Nephron (organoid): Measurements from ENCODE around the gene RAB42.
"Not testable (repeated sequence)": the region's sequence is repeated elsewhere in the genome, so short reads cannot be mapped to it uniquely, and the experiment has no call there.

ENCODE experiments used
- H3K27ac Mint-ChIP-seq, 3 experiments: 2 replicates each; pipeline ENCODE4 v1.8.0; 2020; ENCODE audit warnings: mixed read lengths in 3 of 3, mild to moderate bottlenecking in 2 of 3, moderate library complexity in 1 of 3
- H3K27me3 Mint-ChIP-seq: 2 replicates; pipeline ENCODE4 v1.8.0; 2021; ENCODE audit warnings: low read depth, mild to moderate bottlenecking, moderate library complexity, mixed read lengths
- H3K36me3 Mint-ChIP-seq: 2 replicates; pipeline ENCODE4 v1.8.0; 2020; ENCODE audit warnings: low read depth, mixed read lengths
- H3K4me1 Mint-ChIP-seq: 2 replicates; pipeline ENCODE4 v1.8.0; 2020; ENCODE audit warnings: mixed read lengths
- H3K4me3 Mint-ChIP-seq, 3 experiments: 2 replicates each; pipeline ENCODE4 v1.8.0; 2020; ENCODE audit warnings: mild to moderate bottlenecking in 3 of 3, mixed read lengths in 3 of 3, moderate library complexity in 2 of 3
- H3K9me3 Mint-ChIP-seq: 2 replicates; pipeline ENCODE4 v1.8.0; 2020; ENCODE audit warnings: mixed read lengths
- CTCF ChIP-seq, 3 experiments: fragments of 200-600 bp; sonication (generic); IDR thresholded peaks; one replicate each; pipeline ENCODE4 v1.5.0; 2021; ENCODE audit warnings: antibody characterized with exemption in 3 of 3; ENCODE audit not compliant: unreplicated experiment in 3 of 3

Gene RAB42

GRCh38 chr1:28560886-28561285, 31.2 kb upstream of the RAB42 start:
- Mint-ChIP-seq H3K4me1 (no peaks in the 10 kb centered on the region), H3K36me3 (peaks cover 57% of the 10 kb centered on the region), H3K27ac (no peak overlapping the region), H3K9me3 (no peaks in the 10 kb centered on the region), H3K4me3 (no peak overlapping the region), H3K27me3 (no peaks in the 10 kb centered on the region)
- TF ChIP-seq CTCF (IDR thresholded peaks at IDR 0.05; ENCODE audit: unreplicated experiment in 3 of 3), result no peak

GRCh38 chr1:28564310-28564709, 27.8 kb upstream of the RAB42 start:
- no peaks in the 10 kb centered on the region for H3K9me3 Mint-ChIP-seq
- no peak for TF ChIP-seq CTCF (IDR thresholded peaks at IDR 0.05; ENCODE audit: unreplicated experiment in 3 of 3)

DNA sequence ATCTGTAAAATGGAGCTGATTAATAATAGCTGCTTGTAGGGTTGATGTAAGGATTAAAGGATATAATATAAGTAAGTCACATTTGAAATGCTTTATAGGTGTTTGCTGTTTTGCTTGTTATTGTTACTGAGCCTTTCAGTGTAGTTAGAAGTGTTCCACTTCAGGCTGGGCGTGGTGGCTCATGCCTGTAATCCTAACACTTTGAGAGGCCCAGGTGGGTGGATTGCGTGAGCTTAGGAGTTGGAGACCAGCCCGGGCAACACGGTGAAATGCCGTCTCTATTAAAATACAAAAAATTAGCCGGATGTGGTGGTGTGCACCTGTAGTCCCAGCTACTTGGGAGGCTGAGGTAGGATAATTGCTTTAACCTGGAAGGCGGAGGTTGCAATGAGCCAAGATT, 27.0 kb upstream of the RAB42 start:
- no peak for TF ChIP-seq CTCF (IDR thresholded peaks at IDR 0.05; ENCODE audit: unreplicated experiment in 3 of 3)
- Mint-ChIP-seq H3K9me3 (no peaks in the 10 kb centered on the region), H3K27me3 (no peaks in the 10 kb centered on the region), H3K4me1 (no peaks in the 10 kb centered on the region), H3K36me3 (peaks cover 57% of the 10 kb centered on the region), H3K27ac (no peak overlapping the region), H3K4me3 (no peak overlapping the region)

More at GRCh38 chr1:28564310-28564709, 27.8 kb upstream of the RAB42 start:
- Mint-ChIP-seq H3K4me3 (no peak overlapping the region), H3K27ac (no peak overlapping the region), H3K27me3 (no peaks in the 10 kb centered on the region), H3K36me3 (peaks cover 62% of the 10 kb centered on the region), H3K4me1 (no peaks in the 10 kb centered on the region)

GRCh38 chr1:28565726-28566125, 26.3 kb upstream of the RAB42 start:
- Mint-ChIP-seq H3K9me3 (no peaks in the 10 kb centered on the region), H3K27ac (no peak overlapping the region), H3K4me3 (no peak overlapping the region), H3K27me3 (no peaks in the 10 kb centered on the region), H3K36me3 (peaks cover 50% of the 10 kb centered on the region), H3K4me1 (no peaks in the 10 kb centered on the region)
- TF ChIP-seq CTCF (IDR thresholded peaks at IDR 0.05; ENCODE audit: unreplicated experiment in 3 of 3), result no peak

DNA sequence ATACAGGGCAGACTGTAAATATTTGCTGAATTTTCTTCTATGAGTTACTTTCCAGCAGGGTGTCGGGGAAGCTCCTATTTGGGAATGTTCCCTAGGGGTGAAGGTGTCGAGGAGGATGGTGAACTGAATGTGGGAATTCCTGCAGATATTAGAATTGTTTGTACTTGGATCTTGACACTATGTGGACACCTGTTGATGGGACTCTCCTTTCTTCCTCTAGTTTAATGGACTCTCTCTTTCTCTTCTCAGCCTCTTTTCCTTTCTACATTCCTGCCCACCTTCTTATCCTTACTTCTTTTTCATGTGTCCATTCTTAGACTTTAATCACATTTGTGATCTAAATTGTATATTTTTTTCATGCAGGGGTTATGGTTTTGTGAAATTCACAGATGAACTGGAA, 25.1 kb upstream of the RAB42 start:
- TF ChIP-seq CTCF (IDR thresholded peaks at IDR 0.05; ENCODE audit: unreplicated experiment in 3 of 3), result no peak
- Mint-ChIP-seq H3K27me3 (no peaks in the 10 kb centered on the region), H3K27ac (no peak overlapping the region), H3K9me3 (no peaks in the 10 kb centered on the region), H3K36me3 (peaks cover 50% of the 10 kb centered on the region), H3K4me3 (no peak overlapping the region), H3K4me1 (no peaks in the 10 kb centered on the region)

DNA sequence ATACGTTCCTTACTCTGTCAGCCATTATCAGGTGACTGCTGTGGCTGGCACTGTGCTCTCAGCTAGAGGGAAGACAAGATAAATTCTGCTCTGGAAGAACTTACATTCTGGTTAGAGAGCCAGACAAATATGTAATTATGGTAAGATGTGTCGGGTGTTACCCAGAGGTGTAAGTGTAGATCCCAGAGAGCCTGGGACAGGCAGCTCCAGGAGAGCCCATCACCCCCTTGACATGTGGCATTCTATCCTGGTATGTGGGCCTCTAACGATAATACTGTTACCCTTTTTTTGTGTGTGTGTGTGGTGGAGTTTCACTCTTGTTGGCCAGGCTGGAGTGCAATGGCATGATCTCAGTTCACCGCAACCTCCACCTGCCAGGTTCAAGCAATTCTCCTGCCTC, 20.2 kb upstream of the RAB42 start:
- Mint-ChIP-seq H3K9me3 (no peaks in the 10 kb centered on the region), H3K27ac (no peak overlapping the region), H3K4me1 (no peaks in the 10 kb centered on the region), H3K4me3 (no peak overlapping the region), H3K36me3 (peaks cover 40% of the 10 kb centered on the region), H3K27me3 (no peaks in the 10 kb centered on the region)
- no peak for TF ChIP-seq CTCF (IDR thresholded peaks at IDR 0.05; ENCODE audit: unreplicated experiment in 3 of 3)

GRCh38 chr1:28572891-28573290, 19.2 kb upstream of the RAB42 start:
- not testable (repeated sequence) for H3K4me1 Mint-ChIP-seq, H3K9me3 Mint-ChIP-seq, H3K4me3 Mint-ChIP-seq, H3K27ac Mint-ChIP-seq, H3K27me3 Mint-ChIP-seq
- H3K36me3 Mint-ChIP-seq, result peaks cover 39% of the 10 kb centered on the region
